DND-41 (cell line): ENCODE data around the gene RNF4.

Source experiments
- CTCF ChIP-seq: IDR thresholded peaks from 2 replicates; pipeline ENCODE4 v1.5.1; 2012; ENCODE audit warnings: borderline replicate concordance, low read length, moderate library complexity, mild to moderate bottlenecking; ENCODE audit not compliant: poor library complexity, severe bottlenecking; ENCODE audit errors: extremely low read depth
- EZH2 ChIP-seq: IDR thresholded peaks from 3 replicates; pipeline ENCODE4 v1.6.1; 2012; ENCODE audit warnings: borderline replicate concordance, low read depth, mild to moderate bottlenecking, moderate library complexity, low read length, inconsistent platforms; ENCODE audit not compliant: severe bottlenecking

GRCh38 chr4:2421928-2422327 is 47.0 kb upstream of the RNF4 start:
- TF ChIP-seq CTCF: no peak
- no peak for TF ChIP-seq EZH2
